ENCODE measurements around the gene ANKRD30A. TPM values are rescaled to one million over a fixed set of nuclear protein-coding genes. Genes with fewer than 3 reads are reported as not detected.
"Not testable (repeated sequence)": the region's sequence is repeated elsewhere in the genome, so short reads cannot be mapped to it uniquely, and the experiment has no call there.

The ANKRD30A gene
- total RNA-seq, 4 donors from 2014 or later: not detected

DNA sequence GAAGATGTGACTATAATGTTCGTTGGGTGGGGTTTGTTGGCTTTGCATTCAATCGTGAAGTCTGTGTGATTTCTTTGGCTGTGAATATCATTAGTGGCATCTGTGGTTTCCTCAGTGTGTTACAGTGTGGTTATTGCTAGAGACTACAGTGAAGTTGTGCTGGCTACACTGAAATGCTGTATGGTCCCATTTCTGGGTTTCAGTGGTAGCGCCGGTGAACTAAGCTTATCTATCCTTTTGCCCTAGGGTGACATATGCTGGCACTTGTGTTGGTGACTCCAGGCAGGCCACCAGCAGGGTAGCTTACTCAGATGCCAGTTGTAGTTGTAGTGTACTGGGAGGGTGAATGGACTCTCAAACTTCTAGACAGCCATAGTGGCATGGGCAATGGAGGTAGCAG is 259.5 kb downstream of the ANKRD30A start:
- 80% methylated on average over 4 of the region's 4 CpGs; no CpG with 5 or more reads in 1 of the 2 donors for WGBS, 2 donors (ENCODE audit: low coverage in 1 of 2)
- in situ Hi-C loops (cut with MboI; ENCODE audit: low pct_ligation_motif_present in 1 of 4, low pct_unique_long_range_greater_than_20kb in 1 of 4, low sequenced_read_pairs in 3 of 4) (no loop called here), intact Hi-C loops (cut with DNase I; ENCODE audit: low total_unique reads) (no loop called here)
- no peak overlapping the region for H3K4me3 ChIP-seq
- H3K9me3 ChIP-seq: no peaks in the 10 kb centered on the region
- TF ChIP-seq POLR2AphosphoS5 (IDR thresholded peaks at IDR 0.05) (no peak), POLR2A (IDR thresholded peaks at IDR 0.05) (no peak)
- no peak overlapping the region for H3K27ac ChIP-seq
- no peaks in the 10 kb centered on the region for H3K4me1 ChIP-seq
- no peaks in the 10 kb centered on the region for H3K27me3 ChIP-seq
- H3K36me3 ChIP-seq: no peaks in the 10 kb centered on the region
- DNase-seq: no peak

DNA sequence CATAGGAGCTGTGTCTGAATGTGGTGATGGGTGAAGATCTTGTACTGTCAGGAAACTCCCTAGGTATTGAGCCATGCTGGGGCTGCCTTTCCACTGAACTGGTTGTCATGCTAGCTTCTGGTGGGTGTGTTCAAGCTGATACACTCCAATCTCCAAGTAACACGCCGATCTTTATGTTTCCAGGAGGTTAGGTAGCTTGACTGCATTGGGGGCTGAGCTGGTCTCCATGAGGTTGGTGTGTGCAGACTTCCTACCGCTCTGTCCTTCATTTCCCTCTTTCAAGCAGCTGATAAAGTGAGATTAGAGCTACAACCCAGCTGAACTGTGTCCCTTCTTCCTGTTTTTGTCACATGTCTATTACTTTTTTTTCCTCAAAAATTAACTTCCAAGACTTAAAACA is 265.5 kb downstream of the ANKRD30A start:
- 65% methylated on average over 3 of the region's 3 CpGs; no CpG with 5 or more reads in 1 of the 2 donors for WGBS, 2 donors (ENCODE audit: low coverage in 1 of 2)
- in situ Hi-C loops (cut with MboI; ENCODE audit: low pct_ligation_motif_present in 1 of 4, low pct_unique_long_range_greater_than_20kb in 1 of 4, low sequenced_read_pairs in 3 of 4) (no loop called here), intact Hi-C loops (cut with DNase I; ENCODE audit: low total_unique reads) (no loop called here)
- TF ChIP-seq, protein P1, sequence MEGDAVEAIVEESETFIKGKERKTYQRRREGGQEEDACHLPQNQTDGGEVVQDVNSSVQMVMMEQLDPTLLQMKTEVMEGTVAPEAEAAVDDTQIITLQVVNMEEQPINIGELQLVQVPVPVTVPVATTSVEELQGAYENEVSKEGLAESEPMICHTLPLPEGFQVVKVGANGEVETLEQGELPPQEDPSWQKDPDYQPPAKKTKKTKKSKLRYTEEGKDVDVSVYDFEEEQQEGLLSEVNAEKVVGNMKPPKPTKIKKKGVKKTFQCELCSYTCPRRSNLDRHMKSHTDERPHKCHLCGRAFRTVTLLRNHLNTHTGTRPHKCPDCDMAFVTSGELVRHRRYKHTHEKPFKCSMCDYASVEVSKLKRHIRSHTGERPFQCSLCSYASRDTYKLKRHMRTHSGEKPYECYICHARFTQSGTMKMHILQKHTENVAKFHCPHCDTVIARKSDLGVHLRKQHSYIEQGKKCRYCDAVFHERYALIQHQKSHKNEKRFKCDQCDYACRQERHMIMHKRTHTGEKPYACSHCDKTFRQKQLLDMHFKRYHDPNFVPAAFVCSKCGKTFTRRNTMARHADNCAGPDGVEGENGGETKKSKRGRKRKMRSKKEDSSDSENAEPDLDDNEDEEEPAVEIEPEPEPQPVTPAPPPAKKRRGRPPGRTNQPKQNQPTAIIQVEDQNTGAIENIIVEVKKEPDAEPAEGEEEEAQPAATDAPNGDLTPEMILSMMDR (IDR thresholded peaks at IDR 0.05): no peak
- Histone ChIP-seq H3K9me3 (no peaks in the 10 kb centered on the region), H3K4me1 (no peaks in the 10 kb centered on the region), H3K4me3 (no peak overlapping the region), H3K27ac (no peak overlapping the region), H3K27me3 (no peaks in the 10 kb centered on the region), H3K36me3 (no peaks in the 10 kb centered on the region)
- no peak for DNase-seq

DNA sequence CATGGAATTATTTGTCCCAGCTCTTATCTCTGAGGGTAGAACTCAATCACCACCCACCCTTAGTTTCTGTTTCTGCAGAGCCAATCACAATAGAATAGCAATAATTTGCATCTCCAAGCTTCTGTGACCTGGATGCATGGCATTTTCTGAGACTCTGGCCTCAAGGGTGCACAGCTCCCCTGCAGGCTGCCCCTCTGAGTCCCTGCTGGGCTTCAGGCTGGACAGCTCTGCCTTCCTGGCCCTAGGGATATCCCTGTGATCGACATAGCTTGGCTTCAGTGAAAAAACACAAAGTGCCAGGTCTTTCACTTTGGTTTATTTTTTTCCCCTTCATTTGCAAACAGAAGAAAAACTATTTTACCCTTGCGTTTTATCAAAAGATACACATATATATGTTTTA is 275.4 kb downstream of the ANKRD30A start:
- H3K4me1 ChIP-seq; H3K4me3 ChIP-seq; DNase-seq; in situ Hi-C loops (cut with MboI; ENCODE audit: low pct_ligation_motif_present in 1 of 4, low pct_unique_long_range_greater_than_20kb in 1 of 4, low sequenced_read_pairs in 3 of 4); intact Hi-C loops (cut with DNase I; ENCODE audit: low total_unique reads); H3K9me3 ChIP-seq; H3K27me3 ChIP-seq; H3K36me3 ChIP-seq; H3K27ac ChIP-seq: not testable (repeated sequence)
- WGBS, 2 donors (ENCODE audit: low coverage in 1 of 2): 50 to 63% methylated on average over 2 of the region's 2 CpGs

DNA sequence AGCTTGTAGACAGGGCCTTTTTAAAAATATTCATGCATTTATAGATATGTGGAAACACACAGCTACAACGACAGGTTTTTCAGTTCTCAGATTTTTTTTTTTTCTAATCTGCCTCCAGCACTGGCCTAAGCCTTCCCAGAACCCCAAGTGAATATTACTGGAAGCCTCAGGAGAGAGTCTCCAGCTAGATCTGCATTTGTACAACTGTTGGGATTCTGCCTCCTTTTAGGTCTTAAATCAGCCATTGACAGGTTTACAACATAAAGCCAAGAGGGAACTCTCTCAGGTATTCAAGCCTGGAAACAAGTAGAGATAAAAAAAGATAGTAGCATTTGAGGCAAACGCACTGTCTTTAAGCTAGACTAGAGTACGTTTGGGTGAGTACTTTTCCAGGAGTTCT is 275.8 kb downstream of the ANKRD30A start:
- Histone ChIP-seq H3K9me3 (no peaks in the 10 kb centered on the region), H3K4me1 (no peaks in the 10 kb centered on the region), H3K27ac (no peak overlapping the region), H3K36me3 (no peaks in the 10 kb centered on the region), H3K27me3 (no peaks in the 10 kb centered on the region), H3K4me3 (no peak overlapping the region)
- TF ChIP-seq POLR2AphosphoS5 (IDR thresholded peaks at IDR 0.05) (no peak), EP300 (IDR thresholded peaks at IDR 0.05; ENCODE audit: low read depth) (no peak), POLR2A (IDR thresholded peaks at IDR 0.05) (no peak)
- TF ChIP-seq, protein P1 (IDR thresholded peaks at IDR 0.05): no peak
- WGBS, 2 donors (ENCODE audit: low coverage in 1 of 2): 65 to 66% methylated on average over 3 of the region's 3 CpGs
- in situ Hi-C loops (cut with MboI; ENCODE audit: low pct_ligation_motif_present in 1 of 4, low pct_unique_long_range_greater_than_20kb in 1 of 4, low sequenced_read_pairs in 3 of 4) (no loop called here), intact Hi-C loops (cut with DNase I; ENCODE audit: low total_unique reads) (no loop called here)
- no peak for DNase-seq

DNA sequence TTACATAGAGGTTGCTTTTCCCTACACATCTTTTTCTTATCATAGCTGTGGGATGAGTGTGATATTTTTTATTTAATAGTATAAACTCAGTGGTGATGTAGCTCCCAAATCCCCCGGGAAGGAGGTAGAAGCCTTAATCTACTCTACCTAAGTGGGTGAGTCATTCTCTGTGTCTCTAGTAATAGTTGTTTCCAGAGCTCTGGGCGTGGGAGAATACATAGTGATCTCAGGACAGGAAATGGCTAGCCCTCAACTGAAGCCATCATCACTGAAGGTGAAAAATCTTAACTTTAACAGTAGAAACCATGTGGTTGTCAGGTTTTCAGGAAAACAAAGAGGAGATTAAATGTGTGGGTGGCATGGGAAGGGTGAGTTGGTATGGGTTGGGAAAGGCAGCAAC is 278.4 kb downstream of the ANKRD30A start:
- no peaks in the 10 kb centered on the region for H3K4me1 ChIP-seq
- H3K27ac ChIP-seq: no peak overlapping the region
- TF ChIP-seq POLR2A (IDR thresholded peaks at IDR 0.05) (no peak), POLR2AphosphoS5 (IDR thresholded peaks at IDR 0.05) (no peak), EP300 (IDR thresholded peaks at IDR 0.05; ENCODE audit: low read depth) (no peak)
- TF ChIP-seq, protein P1 (IDR thresholded peaks at IDR 0.05): no peak
- WGBS, 2 donors (ENCODE audit: low coverage in 1 of 2): 48 to 64% methylated on average over 2 of the region's 2 CpGs
- no peak for DNase-seq
- in situ Hi-C loops (cut with MboI; ENCODE audit: low pct_ligation_motif_present in 1 of 4, low pct_unique_long_range_greater_than_20kb in 1 of 4, low sequenced_read_pairs in 3 of 4): no loop called here
- no peaks in the 10 kb centered on the region for H3K27me3 ChIP-seq
- H3K9me3 ChIP-seq: no peaks in the 10 kb centered on the region
- no peak overlapping the region for H3K4me3 ChIP-seq
- intact Hi-C loops (cut with DNase I; ENCODE audit: low total_unique reads): no loop called here
- H3K36me3 ChIP-seq: no peaks in the 10 kb centered on the region

Small RNA genes within 50 kb of the gene (small RNA-seq; reads per million reads assigned to genes)
- gene RF00019 (0 reads per million in 4 donors), gene RN7SL314P (0 reads per million in 4 donors), gene RNU6-811P (0 reads per million in 4 donors)

All from transverse colon (tissue), 4 donors.